ENCODE results near the gene CHODL. TPM values are rescaled to one million over a fixed set of nuclear protein-coding genes. Genes with fewer than 3 reads are reported as not detected.

The CHODL gene
- total RNA-seq (2022; extraction: Qiagen RNA extraction), result not detected in 5 replicates

GRCh38 chr21:18244671-18245463 is at the start of gene CHODL:
CHODL (plus strand) TSS chr21:18244833; CDS start chr21:18245224, 391 bp downstream.

Other genes starting within 250 kb of the CHODL start
- not detected in 5 replicates for gene TMPRSS15, start 159.0 kb downstream of the CHODL start, total RNA-seq (2022; extraction: Qiagen RNA extraction)